OCI-LY7 (cell line): ENCODE measurements around the gene YPEL3.

Experiments
- EZH2phosphoT487 ChIP-seq: fragments of 200-600 bp; sonication (generic); IDR thresholded peaks from 2 replicates; pipeline ENCODE4 v1.6.1; 2018; ENCODE audit warnings: low read depth, borderline replicate concordance, mild to moderate bottlenecking, mixed run types, antibody characterized with exemption, low read length, moderate library complexity, mixed read lengths
- TF ChIP-seq, protein P1 (sequence below): fragments of 200-600 bp; sonication (generic); conservative IDR thresholded peaks from 2 replicates; pipeline ENCODE4 v1.5.1; 2014; ENCODE audit warnings: mild to moderate bottlenecking, antibody characterized with exemption, low read length, moderate library complexity, mixed read lengths

DNA sequence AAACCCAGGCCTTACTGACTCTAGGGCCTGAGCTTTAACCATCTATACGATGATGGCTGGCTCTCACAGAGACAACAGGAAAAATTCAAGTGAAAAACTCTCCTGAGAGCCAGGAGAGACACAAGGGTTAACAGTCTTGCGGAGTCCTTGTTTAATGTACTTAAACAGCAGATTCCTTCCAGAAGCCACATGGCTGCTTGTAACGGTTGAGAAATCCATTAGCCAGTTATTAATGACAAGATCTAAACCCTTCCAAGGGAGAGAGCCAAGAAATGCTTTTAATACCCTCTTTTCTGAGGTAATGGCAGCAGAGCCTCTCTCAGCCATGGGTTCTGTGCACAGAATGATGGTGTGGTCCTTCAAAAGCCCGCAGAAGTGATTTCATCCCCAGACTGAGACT lies 35.7 kb downstream of the YPEL3 start:
- TF ChIP-seq, protein P1, sequence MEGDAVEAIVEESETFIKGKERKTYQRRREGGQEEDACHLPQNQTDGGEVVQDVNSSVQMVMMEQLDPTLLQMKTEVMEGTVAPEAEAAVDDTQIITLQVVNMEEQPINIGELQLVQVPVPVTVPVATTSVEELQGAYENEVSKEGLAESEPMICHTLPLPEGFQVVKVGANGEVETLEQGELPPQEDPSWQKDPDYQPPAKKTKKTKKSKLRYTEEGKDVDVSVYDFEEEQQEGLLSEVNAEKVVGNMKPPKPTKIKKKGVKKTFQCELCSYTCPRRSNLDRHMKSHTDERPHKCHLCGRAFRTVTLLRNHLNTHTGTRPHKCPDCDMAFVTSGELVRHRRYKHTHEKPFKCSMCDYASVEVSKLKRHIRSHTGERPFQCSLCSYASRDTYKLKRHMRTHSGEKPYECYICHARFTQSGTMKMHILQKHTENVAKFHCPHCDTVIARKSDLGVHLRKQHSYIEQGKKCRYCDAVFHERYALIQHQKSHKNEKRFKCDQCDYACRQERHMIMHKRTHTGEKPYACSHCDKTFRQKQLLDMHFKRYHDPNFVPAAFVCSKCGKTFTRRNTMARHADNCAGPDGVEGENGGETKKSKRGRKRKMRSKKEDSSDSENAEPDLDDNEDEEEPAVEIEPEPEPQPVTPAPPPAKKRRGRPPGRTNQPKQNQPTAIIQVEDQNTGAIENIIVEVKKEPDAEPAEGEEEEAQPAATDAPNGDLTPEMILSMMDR: no peak
- no peak for TF ChIP-seq EZH2phosphoT487
